ENCODE results near the gene SRSF2.

DNA sequence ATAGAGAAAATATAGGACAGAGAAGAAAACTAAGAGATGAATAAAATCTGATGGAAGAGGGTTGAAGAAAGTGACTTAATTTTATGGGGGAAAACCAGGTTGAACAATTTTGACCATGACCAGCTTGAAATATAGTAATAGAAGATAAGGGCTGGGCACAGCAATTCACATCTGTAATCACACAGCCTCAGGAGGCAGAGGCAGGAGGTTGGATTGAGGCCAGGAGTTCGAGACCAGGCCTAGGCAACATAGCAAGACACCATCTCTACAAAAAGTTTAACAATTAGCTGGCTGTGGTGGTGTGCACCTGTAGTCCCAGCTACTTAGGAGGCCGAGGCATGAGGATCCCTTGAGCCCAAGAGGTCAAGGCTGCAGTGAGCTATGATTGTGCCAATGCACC is 35.1 kb downstream of the SRSF2 start:
- TF ChIP-seq POLR2A (IDR thresholded peaks at IDR 0.05) (no peak), CTCF (IDR thresholded peaks at IDR 0.05) (no peak)

All from uterus (tissue), 2 donors.